Aortic smooth muscle cell (primary cell): Measurements from ENCODE around the gene VPS54. TPM values are rescaled to one million over a fixed set of nuclear protein-coding genes. Genes with fewer than 3 reads are reported as not detected.

Experiments used
- total RNA-seq: library from RNA; depleted of rRNA; stranded (reverse); fragments of >200 nt; gene quantifications from 2 replicates; pipeline ENCODE4 v1.2.3, GENCODE V29; 2014

The VPS54 gene
- total RNA-seq = 19.6 and 21.3 TPM in 2 replicates

GRCh38 chr2:64019083-64019974 is at the start of gene VPS54:
VPS54 (minus strand) TSS chr2:64019428; CDS start chr2:63983999, 35,429 bp downstream.

Other genes starting within 250 kb of the VPS54 start
- gene UGP2, start 177.5 kb downstream of the VPS54 start, total RNA-seq = 72.9 and 117 TPM in 2 replicates
- 13.2 and 15.0 TPM in 2 replicates for gene PELI1, start 125.0 kb upstream of the VPS54 start, total RNA-seq